Thyroid gland (tissue), 4 donors: Measurements from ENCODE around the gene ALDH1L1. TPM values are rescaled to one million over a fixed set of nuclear protein-coding genes. Genes with fewer than 3 reads are reported as not detected.

Experiments used
- DNase-seq, 2 donors: peaks; one replicate each; pipeline ENCODE4 v3.0.0-alpha.2; 2019
- H3K27ac ChIP-seq, 3 donors: fragments of 200-600 bp; sonication (generic); 1 replicate in 2 of 3; 2 replicates in 1 of 3; pipeline ENCODE4 v1.5.1; 2016 to 2019; ENCODE audit warnings: mild to moderate bottlenecking in 1 of 3, moderate library complexity in 1 of 3
- H3K27me3 ChIP-seq: fragments of 200-600 bp; sonication (generic); one replicate; pipeline ENCODE4 v1.5.1; 2019
- H3K36me3 ChIP-seq, 2 donors: fragments of 200-600 bp; sonication (generic); one replicate each; pipeline ENCODE4 v1.5.1; 2016 to 2019
- H3K4me1 ChIP-seq, 2 donors: fragments of 200-600 bp; sonication (generic); one replicate each; pipeline ENCODE4 v1.5.1; 2017 to 2019
- H3K4me3 ChIP-seq, 3 donors: fragments of 200-600 bp; sonication (generic); replicated peaks in 1 of 3; 1 replicate in 2 of 3; 2 replicates in 1 of 3; pipeline ENCODE4 v1.5.1; 2016; ENCODE audit warnings: mild to moderate bottlenecking in 1 of 3
- H3K9me3 ChIP-seq: fragments of 200-600 bp; sonication (generic); one replicate; pipeline ENCODE4 v1.5.1; 2017
- CTCF ChIP-seq, 6 experiments: fragments of 200-600 bp in 3 of 6; fragments of 450-650 bp in 3 of 6; sonication (generic) in 3 of 6; IDR thresholded peaks; one replicate each; pipeline ENCODE4 v1.5.1; 2016 to 2019; ENCODE audit warnings: antibody characterized with exemption in 6 of 6, mild to moderate bottlenecking in 2 of 6, inconsistent platforms in 1 of 6, moderate library complexity in 1 of 6
- POLR2A ChIP-seq, 2 donors: fragments of 450-650 bp; IDR thresholded peaks; one replicate each; pipeline ENCODE4 v1.6.1; 2017; ENCODE audit warnings: antibody characterized with exemption in 2 of 2, mild to moderate bottlenecking in 2 of 2, moderate library complexity in 1 of 2
- WGBS, 2 donors: methylation state at CpG; one replicate each; pipeline ENCODE4 v1.1.5; 2017; 5-methylcytosine and 5-hydroxymethylcytosine counted together
- intact Hi-C: fragments of 100-400 bp; cut with DNase I; formaldehyde crosslinking; loops from one replicate; pipeline ENCODE4 v1.15.1; 2023
- total RNA-seq, 4 donors: library from RNA; depleted of rRNA; stranded (reverse); fragments of >200 nt; gene quantifications; one replicate each; pipeline ENCODE4 v1.2.3, GENCODE V29; 2016

The ALDH1L1 gene
- total RNA-seq, 4 donors from 2014 or later: 2.1 to 12.1 (median 6.1) TPM

- Histone ChIP-seq H3K27me3 (no peaks in the 10 kb centered on the region), H3K36me3 (no peaks in the 10 kb centered on the region), H3K27ac (no peak overlapping the region), H3K4me1 (no peaks in the 10 kb centered on the region), H3K4me3 (no peak overlapping the region), H3K9me3 (no peaks in the 10 kb centered on the region)
- intact Hi-C loops: loop anchor here (10.0 kb wide), 1 partner anchor 60 kb away; no protein-coding TSS in a partner anchor
- 86 to 95% methylated on average over 3 of the region's 3 CpGs for WGBS, 2 donors
- no peak for TF ChIP-seq POLR2A (IDR thresholded peaks at IDR 0.05)
- TF ChIP-seq CTCF (IDR thresholded peaks at IDR 0.05): no peak
- DNase-seq: no peak
Observed at GRCh38 chr3:126135071-126135405, 45.3 kb downstream of the ALDH1L1 start.

GRCh38 chr3:126134219-126134975 lies 46.0 kb downstream of the ALDH1L1 start:
- no peaks in the 10 kb centered on the region for H3K27me3 ChIP-seq
- 47 to 48% methylated on average over 21 to 23 of the region's 23 CpGs for WGBS, 2 donors
- no peaks in the 10 kb centered on the region for H3K36me3 ChIP-seq
- TF ChIP-seq POLR2A (IDR thresholded peaks at IDR 0.05) (no peak), CTCF (IDR thresholded peaks at IDR 0.05) (peak; percentile 61 to 82 (median 70))
- no peaks in the 10 kb centered on the region for H3K9me3 ChIP-seq
- no peaks in the 10 kb centered on the region for H3K4me1 ChIP-seq
- H3K4me3 ChIP-seq: no peak overlapping the region
- no peak overlapping the region for H3K27ac ChIP-seq
- peak; percentile 56 to 57 for DNase-seq
- intact Hi-C loops: loop anchor here (5.0 to 10.0 kb wide), 2 partner anchors 60 to 258 kb away; partner anchors contain the start of gene CFAP100

GRCh38 chr3:126133606-126134005 lies 46.8 kb downstream of the ALDH1L1 start:
- intact Hi-C loops: loop anchor here (5.0 to 10.0 kb wide), 2 partner anchors 61 to 259 kb away; partner anchors contain the start of gene CFAP100
- WGBS, 2 donors: 70 to 88% methylated on average over 3 to 6 of the region's 6 CpGs
- H3K27ac ChIP-seq: no peak overlapping the region

GRCh38 chr3:126132751-126133511 lies 47.5 kb downstream of the ALDH1L1 start:
- H3K4me1 ChIP-seq: no peaks in the 10 kb centered on the region
- H3K9me3 ChIP-seq: no peaks in the 10 kb centered on the region
- peak; percentile 18 to 19 for DNase-seq
- no peaks in the 10 kb centered on the region for H3K36me3 ChIP-seq
- no peak overlapping the region for H3K4me3 ChIP-seq
- WGBS, 2 donors: 41 to 58% methylated on average over 11 to 14 of the region's 14 CpGs
- TF ChIP-seq POLR2A (IDR thresholded peaks at IDR 0.05): no peak
- peak in 3 of 6 experiments; percentile 9 to 20 (median 20) for TF ChIP-seq CTCF (IDR thresholded peaks at IDR 0.05)
- no peak overlapping the region for H3K27ac ChIP-seq
- intact Hi-C loops: loop anchor here (5.0 to 10.0 kb wide), 2 partner anchors 62 to 259 kb away; partner anchors contain the start of gene CFAP100
- H3K27me3 ChIP-seq: no peaks in the 10 kb centered on the region

More at GRCh38 chr3:126133606-126134005, 46.8 kb downstream of the ALDH1L1 start:
- no peak for DNase-seq
- Histone ChIP-seq H3K36me3 (no peaks in the 10 kb centered on the region), H3K4me1 (no peaks in the 10 kb centered on the region), H3K4me3 (no peak overlapping the region), H3K27me3 (no peaks in the 10 kb centered on the region), H3K9me3 (no peaks in the 10 kb centered on the region)
- TF ChIP-seq POLR2A (IDR thresholded peaks at IDR 0.05): no peak
- TF ChIP-seq CTCF (IDR thresholded peaks at IDR 0.05): no peak
